Osteoblast (primary cell): ENCODE measurements around the gene COL20A1. TPM values are rescaled to one million over a fixed set of nuclear protein-coding genes. Genes with fewer than 3 reads are reported as not detected.

Source experiments
- DNase-seq: peaks from one replicate; pipeline ENCODE4 v3.0.0; 2011; ENCODE audit warnings: low spot score, mixed read lengths; ENCODE audit not compliant: insufficient read length; ENCODE audit errors: missing footprints
- H2AFZ ChIP-seq: 2 replicates; pipeline ENCODE4 v1.6.0; 2011; ENCODE audit warnings: mild to moderate bottlenecking, low read length
- H3K27ac ChIP-seq: 2 replicates; pipeline ENCODE4 v1.5.1; 2011; ENCODE audit warnings: mild to moderate bottlenecking, low read depth, low read length, moderate library complexity
- H3K27me3 ChIP-seq: 2 replicates; pipeline ENCODE4 v1.6.0; 2012; ENCODE audit warnings: mild to moderate bottlenecking, control low read depth, inconsistent platforms, low read length, moderate library complexity; ENCODE audit not compliant: insufficient read depth
- H3K36me3 ChIP-seq: 2 replicates; pipeline ENCODE4 v1.5.1; 2011; ENCODE audit warnings: mild to moderate bottlenecking, low read length, control low read depth, moderate library complexity; ENCODE audit not compliant: insufficient read depth
- H3K4me1 ChIP-seq: 2 replicates; pipeline ENCODE4 v1.5.1; 2011; ENCODE audit warnings: mild to moderate bottlenecking, low read length, control low read depth, moderate library complexity; ENCODE audit not compliant: insufficient read depth
- H3K4me2 ChIP-seq: 2 replicates; pipeline ENCODE4 v1.6.0; 2011; ENCODE audit warnings: mild to moderate bottlenecking, low read length; ENCODE audit not compliant: insufficient read depth
- H3K4me3 ChIP-seq: fragments of 200-600 bp; sonication (generic); 3 replicates; pipeline ENCODE4 v1.5.1; 2012; ENCODE audit warnings: mild to moderate bottlenecking, low read length, inconsistent platforms; ENCODE audit not compliant: insufficient read depth
- H3K79me2 ChIP-seq: 2 replicates; pipeline ENCODE4 v1.6.0; 2012; ENCODE audit warnings: mild to moderate bottlenecking, low read length, control low read depth, inconsistent platforms; ENCODE audit not compliant: insufficient read depth
- H3K9me3 ChIP-seq: 2 replicates; pipeline ENCODE4 v1.5.1; 2011; ENCODE audit warnings: low read depth, low read length, control low read depth
- H4K20me1 ChIP-seq: 2 replicates; pipeline ENCODE4 v1.6.0; 2012; ENCODE audit warnings: mild to moderate bottlenecking, low read length, control low read depth; ENCODE audit not compliant: insufficient read depth
- CTCF ChIP-seq: IDR thresholded peaks from 2 replicates; pipeline ENCODE4 v1.5.1; 2011; ENCODE audit warnings: mild to moderate bottlenecking, low read depth, low read length, moderate library complexity; ENCODE audit errors: extremely low read depth
- total RNA-seq: library from RNA; depleted of rRNA; stranded (reverse); fragments of >200 nt; gene quantifications from 2 replicates; pipeline ENCODE4 v1.2.3, GENCODE V29; 2012

COL20A1 gene
- total RNA-seq, 1 donor: not detected

- DNase-seq: no peak
- H3K9me3 ChIP-seq: no peaks in the 10 kb centered on the region
- no peaks in the 10 kb centered on the region for H3K79me2 ChIP-seq
- no peak overlapping the region for H3K4me2 ChIP-seq
- no peaks in the 10 kb centered on the region for H3K4me1 ChIP-seq
- no peaks in the 10 kb centered on the region for H3K36me3 ChIP-seq
- TF ChIP-seq CTCF: no peak
- H4K20me1 ChIP-seq: no peaks in the 10 kb centered on the region
- H3K27ac ChIP-seq: no peak overlapping the region
- no peak overlapping the region for H2AFZ ChIP-seq
- H3K27me3 ChIP-seq: peaks cover 64% of the 10 kb centered on the region
- H3K4me3 ChIP-seq: no peak overlapping the region
Measured at GRCh38 chr20:63258781-63259180, 34.2 kb upstream of the COL20A1 start.

GRCh38 chr20:63259734-63260460, 33.1 kb upstream of the COL20A1 start:
- Histone ChIP-seq H3K9me3 (no peaks in the 10 kb centered on the region), H4K20me1 (no peaks in the 10 kb centered on the region), H3K79me2 (no peaks in the 10 kb centered on the region), H3K27me3 (peaks cover 66% of the 10 kb centered on the region), H3K27ac (no peak overlapping the region), H3K4me2 (no peak overlapping the region), H2AFZ (no peak overlapping the region), H3K36me3 (no peaks in the 10 kb centered on the region), H3K4me3 (no peak overlapping the region), H3K4me1 (no peaks in the 10 kb centered on the region)
- DNase-seq: no peak
- TF ChIP-seq CTCF: no peak

GRCh38 chr20:63260521-63260920, 32.5 kb upstream of the COL20A1 start:
- no peak overlapping the region for H3K4me3 ChIP-seq
- no peak for TF ChIP-seq CTCF
- no peak overlapping the region for H3K4me2 ChIP-seq
- no peaks in the 10 kb centered on the region for H3K36me3 ChIP-seq
- DNase-seq: no peak
- no peaks in the 10 kb centered on the region for H3K4me1 ChIP-seq
- peaks cover 60% of the 10 kb centered on the region for H3K27me3 ChIP-seq
- H2AFZ ChIP-seq: no peak overlapping the region
- H4K20me1 ChIP-seq: no peaks in the 10 kb centered on the region
- H3K79me2 ChIP-seq: no peaks in the 10 kb centered on the region
- H3K9me3 ChIP-seq: no peaks in the 10 kb centered on the region
- H3K27ac ChIP-seq: no peak overlapping the region

GRCh38 chr20:63261060-63261794, 31.8 kb upstream of the COL20A1 start:
- TF ChIP-seq CTCF: no peak
- H3K4me1 ChIP-seq: no peaks in the 10 kb centered on the region
- no peaks in the 10 kb centered on the region for H3K9me3 ChIP-seq
- H3K27me3 ChIP-seq: peaks cover 54% of the 10 kb centered on the region
- H3K4me3 ChIP-seq: no peak overlapping the region
- no peak overlapping the region for H3K4me2 ChIP-seq
- no peak overlapping the region for H3K27ac ChIP-seq
- no peak overlapping the region for H2AFZ ChIP-seq
- no peaks in the 10 kb centered on the region for H4K20me1 ChIP-seq
- no peaks in the 10 kb centered on the region for H3K79me2 ChIP-seq
- no peaks in the 10 kb centered on the region for H3K36me3 ChIP-seq
- DNase-seq: no peak
